HCT116 (cell line): ENCODE results near the gene NEMP1. TPM values are rescaled to one million over a fixed set of nuclear protein-coding genes. Genes with fewer than 3 reads are reported as not detected.

Experiments used
- ATAC-seq: fragments of 200-7000 bp; cut with Tn5 transposase; 2 replicates; pipeline ENCODE4 v1.9.1; 2020; ENCODE audit warnings: mild to moderate bottlenecking, moderate library complexity
- BruUV-seq: library from RNA; stranded (reverse); fragments of 400-500 nt; replicated peaks from 2 replicates; lab custom pipeline; 2021; lab: Mats Ljungman, UMichigan
- CTCF ChIA-PET: fragments of 300-600 bp; sonication (Branson Sonifier 250); formaldehyde crosslinking; loops from one replicate; lab custom pipeline; 2021; ENCODE audit warnings: antibody characterized with exemption; lab: Charles Lee
- POLR2A ChIA-PET: fragments of 300-600, 350-600 bp; sonication (Branson Sonifier 250); formaldehyde crosslinking; loops from one replicate; lab custom pipeline; 2021; ENCODE audit warnings: antibody characterized with exemption; lab: Charles Lee
- RAD21 ChIA-PET, 2 experiments: fragments of 300-600 bp; sonication (Branson Sonifier 250); formaldehyde crosslinking; loops; one replicate each; lab custom pipeline; 2023; ENCODE audit warnings: low total read pairs in 2 of 2; ENCODE audit not compliant: uncharacterized antibody in 2 of 2, unreplicated experiment in 2 of 2, low non-redundant PET in 1 of 2; lab: Charles Lee
- DNase-seq: peaks from one replicate; pipeline ENCODE4 v3.0.0-alpha.2; 2010; ENCODE audit warnings: low read depth, low spot score
- H2AFZ ChIP-seq: fragments of 200-600 bp; shearing (Covaris generic), sonication (generic); 2 replicates; pipeline ENCODE4 v1.6.1; 2017; ENCODE audit warnings: low read depth, mixed run types, mixed read lengths, antibody characterized with exemption, low read length; ENCODE audit not compliant: poor library complexity, severe bottlenecking
- H3K27ac ChIP-seq: 2 replicates; pipeline ENCODE4 v1.5.1; 2012; ENCODE audit warnings: low read depth, low read length
- H3K27me3 ChIP-seq: fragments of 200-600 bp; sonication (generic); 2 replicates; pipeline ENCODE4 v1.6.1; 2016; ENCODE audit warnings: mixed run types, low read length, mixed read lengths; ENCODE audit not compliant: insufficient read depth
- H3K36me3 ChIP-seq, 2 experiments: fragments of 200-500 bp in 1 of 2; fragments of 200-600 bp in 1 of 2; sonication (Bioruptor generic) in 1 of 2; sonication (generic) in 1 of 2; 2 replicates each; pipeline versions ENCODE4 v1.5.1 to v1.6.1; 2014 to 2016; ENCODE audit warnings: low read length in 2 of 2, inconsistent platforms in 1 of 2, mixed read lengths in 1 of 2, mixed run types in 1 of 2; ENCODE audit not compliant: insufficient read depth in 2 of 2, control insufficient read depth in 1 of 2
- H3K4me1 ChIP-seq, 2 experiments: fragments of 200-600 bp in 1 of 2; sonication (generic) in 1 of 2; 2 replicates each; pipeline versions ENCODE4 v1.5.1 to v1.6.1; 2012 to 2017; ENCODE audit warnings: low read length in 2 of 2, inconsistent platforms in 1 of 2, mild to moderate bottlenecking in 1 of 2, mixed read lengths in 1 of 2, mixed run types in 1 of 2, moderate library complexity in 1 of 2; ENCODE audit not compliant: insufficient read depth in 2 of 2, control insufficient read depth in 1 of 2
- H3K4me2 ChIP-seq: fragments of 200-600 bp; sonication (generic); 2 replicates; pipeline ENCODE4 v1.6.1; 2017; ENCODE audit warnings: mixed run types, low read length, mixed read lengths
- H3K4me3 ChIP-seq, 2 experiments: fragments of 200-600 bp in 1 of 2; sonication (generic) in 1 of 2; replicated peaks in 1 of 2; 2 replicates each; pipeline ENCODE4 v1.5.1; 2011 to 2016; ENCODE audit warnings: low read length in 2 of 2, control low read depth in 1 of 2, low read depth in 1 of 2, mild to moderate bottlenecking in 1 of 2, mixed read lengths in 1 of 2, mixed run types in 1 of 2
- H3K79me2 ChIP-seq: fragments of 200-600 bp; sonication (generic); 2 replicates; pipeline ENCODE4 v1.6.1; 2017; ENCODE audit warnings: mild to moderate bottlenecking, mixed run types, low read length, moderate library complexity, mixed read lengths; ENCODE audit not compliant: insufficient read depth
- H3K9ac ChIP-seq: fragments of 200-600 bp; sonication (generic); 2 replicates; pipeline ENCODE4 v1.6.1; 2016; ENCODE audit warnings: low read length, mixed read lengths
- H3K9me2 ChIP-seq: fragments of 200-600 bp; sonication (generic), shearing (Covaris generic); 2 replicates; pipeline ENCODE4 v1.6.1; 2017; ENCODE audit warnings: mixed run types, mild to moderate bottlenecking, moderate library complexity; ENCODE audit not compliant: insufficient read depth
- H3K9me3 ChIP-seq, 2 experiments: fragments of 200-500 bp in 1 of 2; fragments of 200-600 bp in 1 of 2; sonication (Bioruptor generic) in 1 of 2; sonication (generic) in 1 of 2; 2 replicates each; pipeline ENCODE4 v1.6.1; 2014 to 2017; ENCODE audit warnings: low read length in 2 of 2, mixed read lengths in 2 of 2, inconsistent platforms in 1 of 2, low read depth in 1 of 2, mild to moderate bottlenecking in 1 of 2, mixed run types in 1 of 2, moderate library complexity in 1 of 2; ENCODE audit not compliant: control insufficient read depth in 1 of 2, insufficient read depth in 1 of 2
- H4K20me1 ChIP-seq: fragments of 200-600 bp; sonication (generic), shearing (Covaris generic); 2 replicates; pipeline ENCODE4 v1.6.1; 2017; ENCODE audit warnings: mixed run types, mild to moderate bottlenecking, moderate library complexity; ENCODE audit not compliant: insufficient read depth
- CBX3 ChIP-seq: IDR thresholded peaks from 2 replicates; pipeline ENCODE4 v1.6.1; 2012; ENCODE audit warnings: low read depth
- CTCF ChIP-seq, 3 experiments: fragments of 200-600 bp in 1 of 3; sonication (generic) in 1 of 3; IDR thresholded peaks in 2 of 3; conservative IDR thresholded peaks in 1 of 3; 2 replicates each; pipeline ENCODE4 v1.5.1; 2012 to 2017; ENCODE audit warnings: low read depth in 2 of 3, low read length in 2 of 3, antibody characterized with exemption in 1 of 3, borderline replicate concordance in 1 of 3, control low read depth in 1 of 3, mild to moderate bottlenecking in 1 of 3, mixed read lengths in 1 of 3, mixed run types in 1 of 3, moderate library complexity in 1 of 3; ENCODE audit not compliant: insufficient read depth in 1 of 3
- EGR1 ChIP-seq: IDR thresholded peaks from 2 replicates; pipeline ENCODE4 v1.6.1; 2012; ENCODE audit warnings: low read depth
- ELF1 ChIP-seq: IDR thresholded peaks from 2 replicates; pipeline ENCODE4 v1.6.1; 2012; ENCODE audit warnings: low read depth, borderline replicate concordance
- JUND ChIP-seq: IDR thresholded peaks from 2 replicates; pipeline ENCODE4 v1.6.1; 2012
- RAD21 ChIP-seq: IDR thresholded peaks from 2 replicates; pipeline ENCODE4 v1.6.1; 2012; ENCODE audit warnings: low read depth, mild to moderate bottlenecking
- ZFX ChIP-seq: fragments of 450-650 bp; IDR thresholded peaks from 2 replicates; pipeline ENCODE4 v1.6.1; 2017
- intact Hi-C: fragments of 100-400 bp; cut with micrococcal nuclease; formaldehyde crosslinking; loops from 2 replicates; pipeline ENCODE4 v1.10.0; 2022
- total RNA-seq: library from RNA; stranded (reverse); gene quantifications from one replicate; pipeline ENCODE4 v1.2.1, GENCODE V29; 2021; ENCODE audit not compliant: unreplicated experiment

NEMP1 gene
- total RNA-seq, 1 experiment from 2014 or later = 35.2 TPM

- peak; percentile 72 for DNase-seq
- no peaks in the 10 kb centered on the region; the same call in none of the 2 replicates for H4K20me1 ChIP-seq
- TF ChIP-seq EGR1 (no peak), CTCF (IDR thresholded peaks at IDR 0.05 in 2 of 3, conservative IDR thresholded peaks at IDR 0.05 in 1 of 3; ENCODE audit: borderline replicate concordance in 1 of 3, insufficient read depth in 1 of 3, low read depth in 2 of 3, low read length in 2 of 3) (peak; percentile 85 to 87 (median 86)), RAD21 (peak; percentile 96)
- TF ChIP-seq, all 23 proteins: peak for 2
- peak; percentile 97 for ATAC-seq
- H3K79me2 ChIP-seq = peaks cover 18% of the 10 kb centered on the region
- H3K4me3 ChIP-seq = no peak overlapping the region
- ChIA-PET RAD21 (interaction anchor here (0.9 to 4.0 kb wide), 8 partner anchors 10 to 114 kb away, joined by 3 to 60 read pairs (median 5); partner anchors contain the start of genes STAT6 (in 2 of the 2), LRP1 (in 1 of the 2) and NEMP1 (in 1 of the 2)), POLR2A (interaction anchor here (0.6 to 4.4 kb wide), 6 partner anchors 9 to 59 kb away, joined by 3 to 55 read pairs (median 3); partner anchors contain the start of genes LRP1 and STAT6), CTCF (interaction anchor here (0.6 to 4.2 kb wide), 23 partner anchors 9 to 389 kb away, joined by 3 to 181 read pairs (median 3); partner anchors contain the start of genes LRP1, NAB2, NEMP1 and STAT6)
- no peak overlapping the region for H3K9ac ChIP-seq
- H3K9me3 ChIP-seq = no peaks in the 10 kb centered on the region
- H3K27ac ChIP-seq = no peak overlapping the region
- no peaks in the 10 kb centered on the region for H3K9me2 ChIP-seq
- peaks cover 11 to 29% of the 10 kb centered on the region in 2 experiments; a peak in 3 of 4 replicates for H3K36me3 ChIP-seq
- H3K4me2 ChIP-seq = no peak overlapping the region
- H2AFZ ChIP-seq = no peak overlapping the region
- 0 out of 4 replicates have a peak, but pooled peaks cover 0 to 3% of the 10 kb centered on the region in 2 experiments for H3K4me1 ChIP-seq
- intact Hi-C loops = loop anchor here (1.0 to 10.0 kb wide), 4 partner anchors 24 to 225 kb away; no protein-coding TSS in a partner anchor
- no peaks in the 10 kb centered on the region for H3K27me3 ChIP-seq
- no TSS peak for BruUV-seq
These were observed 9.1 kb downstream of the NEMP1 start for GRCh38 chr12:57069523-57069922.

- no peak overlapping the region for H3K4me3 ChIP-seq
- ATAC-seq (no peak), DNase-seq (no peak)
- 0 out of 4 replicates have a peak, but pooled peaks cover 0 to 3% of the 10 kb centered on the region in 2 experiments for H3K4me1 ChIP-seq
- no peaks in the 10 kb centered on the region; the same call in 1 of the 2 replicates for H3K79me2 ChIP-seq
- H3K36me3 ChIP-seq = peaks cover 9 to 31% of the 10 kb centered on the region in 2 experiments; a peak in 3 of 4 replicates
- H3K9me2 ChIP-seq = no peaks in the 10 kb centered on the region
- no peak overlapping the region for H3K9ac ChIP-seq
- H2AFZ ChIP-seq = no peak overlapping the region
- H4K20me1 ChIP-seq = no peaks in the 10 kb centered on the region; the same call in none of the 2 replicates
- no TSS peak for BruUV-seq
- no peaks in the 10 kb centered on the region for H3K27me3 ChIP-seq
- intact Hi-C loops = loop anchor here (10.0 kb wide), 1 partner anchor 221 kb away; no protein-coding TSS in a partner anchor
- H3K9me3 ChIP-seq = no peaks in the 10 kb centered on the region
- H3K4me2 ChIP-seq = no peak overlapping the region
- POLR2A ChIA-PET = interaction anchor here (0.7 kb wide), 1 partner anchor 46 kb away, joined by 3 read pairs; no protein-coding TSS in a partner anchor
- TF ChIP-seq ELF1 (no peak), JUND (no peak), CTCF (IDR thresholded peaks at IDR 0.05 in 2 of 3, conservative IDR thresholded peaks at IDR 0.05 in 1 of 3; ENCODE audit: borderline replicate concordance in 1 of 3, insufficient read depth in 1 of 3, low read depth in 2 of 3, low read length in 2 of 3) (no peak), ZFX (no peak), CBX3 (no peak)
- no peak overlapping the region for H3K27ac ChIP-seq
- RAD21 ChIA-PET = no interaction called here
- CTCF ChIA-PET = interaction anchor here (1.0 kb wide), 2 partner anchors 58 to 64 kb away, joined by 3 read pairs; no protein-coding TSS in a partner anchor
These were observed 12.3 kb downstream of the NEMP1 start for GRCh38 chr12:57066245-57066644.
